Ramos (cell line): ENCODE results near the gene PAPOLB.

Source experiments
- in situ Hi-C: fragments of 300-500 bp; cut with MboI; formaldehyde crosslinking; loops from one replicate; pipeline ENCODE4 v1.14.3; 2022; ENCODE audit warnings: low sequenced_read_pairs; ENCODE audit not compliant: unreplicated experiment

PAPOLB gene

GRCh38 chr7:4878336-4879335 lies 16.8 kb upstream of the PAPOLB start:
- in situ Hi-C loops: no loop called here

- in situ Hi-C loops: no loop called here
These were observed 14.8 kb upstream of the PAPOLB start for GRCh38 chr7:4876586-4876985.

- in situ Hi-C loops: no loop called here
These were observed 13.6 kb upstream of the PAPOLB start for GRCh38 chr7:4875391-4875790.

- in situ Hi-C loops: no loop called here
These were observed 11.5 kb upstream of the PAPOLB start for GRCh38 chr7:4873071-4873944.

GRCh38 chr7:4871930-4872675 lies 10.3 kb upstream of the PAPOLB start:
- in situ Hi-C loops: no loop called here

- in situ Hi-C loops: no loop called here
These were observed 9.3 kb upstream of the PAPOLB start for GRCh38 chr7:4871056-4871680.

- in situ Hi-C loops: no loop called here
These were observed 6.7 kb upstream of the PAPOLB start for GRCh38 chr7:4868493-4868892.

GRCh38 chr7:4866528-4867496 lies 5.0 kb upstream of the PAPOLB start:
- in situ Hi-C loops: no loop called here

- in situ Hi-C loops: no loop called here
These were observed 326 bp upstream of the PAPOLB start for GRCh38 chr7:4862156-4862555.

- in situ Hi-C loops: no loop called here
These were observed 603 bp downstream of the PAPOLB start for GRCh38 chr7:4861227-4861626.

- in situ Hi-C loops: no loop called here
These were observed 4.6 kb downstream of the PAPOLB start for GRCh38 chr7:4857189-4857588.

GRCh38 chr7:4856336-4857057 lies 5.3 kb downstream of the PAPOLB start:
- in situ Hi-C loops: no loop called here

GRCh38 chr7:4854916-4855315 lies 6.9 kb downstream of the PAPOLB start:
- in situ Hi-C loops: no loop called here

- in situ Hi-C loops: no loop called here
These were observed 10.1 kb downstream of the PAPOLB start for GRCh38 chr7:4851459-4852422.

- in situ Hi-C loops: no loop called here
These were observed 11.5 kb downstream of the PAPOLB start for GRCh38 chr7:4850262-4850795.

- in situ Hi-C loops: no loop called here
These were observed 12.4 kb downstream of the PAPOLB start for GRCh38 chr7:4849390-4849789.

- in situ Hi-C loops: no loop called here
These were observed 16.1 kb downstream of the PAPOLB start for GRCh38 chr7:4845740-4846142.
